ENCODE results near the gene FMNL3. TPM values are rescaled to one million over a fixed set of nuclear protein-coding genes. Genes with fewer than 3 reads are reported as not detected.

The FMNL3 gene
- total RNA-seq, 1 experiment from 2014 or later: 3.5 TPM

DNA sequence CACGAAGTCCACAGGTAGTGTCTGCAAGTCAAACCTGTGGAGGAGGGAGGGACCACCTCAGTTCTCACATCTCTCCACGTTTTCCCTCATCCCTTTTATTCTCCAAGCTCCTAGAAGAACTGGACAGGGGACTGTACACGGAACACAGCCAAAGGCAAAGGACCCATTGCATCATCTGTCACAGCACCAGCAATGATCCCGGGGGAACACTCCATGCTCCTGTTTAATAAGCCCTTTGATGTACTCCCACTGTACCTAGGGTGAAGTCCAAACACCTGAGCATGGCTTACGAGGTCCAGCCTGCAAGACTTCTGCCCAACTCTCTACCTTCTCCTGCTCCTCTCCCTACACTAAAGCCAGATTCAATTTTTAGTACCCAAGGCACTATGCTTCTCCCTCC lies 57.3 kb downstream of the FMNL3 start:
- no peak for ATAC-seq
- Histone ChIP-seq H3K27me3 (ENCODE audit: insufficient read depth, low read length) (no peaks in the 10 kb centered on the region), H3K9me2 (ENCODE audit: insufficient read depth) (no peaks in the 10 kb centered on the region), H3K4me2 (ENCODE audit: low read length) (no peak overlapping the region), H3K4me3 (replicated peaks in 1 of 2; ENCODE audit: low read depth in 1 of 2, low read length in 2 of 2) (no peak overlapping the region), H3K27ac (ENCODE audit: low read depth, low read length) (no peak overlapping the region), H2AFZ (ENCODE audit: low read depth, low read length, poor library complexity, severe bottlenecking) (no peak overlapping the region), H4K20me1 (ENCODE audit: insufficient read depth) (no peaks in the 10 kb centered on the region), H3K9me3 (ENCODE audit: control insufficient read depth in 1 of 2, insufficient read depth in 1 of 2, low read depth in 1 of 2, low read length in 2 of 2) (no peaks in the 10 kb centered on the region), H3K4me1 (ENCODE audit: control insufficient read depth in 1 of 2, insufficient read depth in 2 of 2, low read length in 2 of 2) (peaks cover 0 to 4% of the 10 kb centered on the region in 2 experiments; a peak in 2 of 4 replicates), H3K9ac (ENCODE audit: low read length) (no peak overlapping the region), H3K79me2 (ENCODE audit: insufficient read depth, low read length) (no peaks in the 10 kb centered on the region), H3K36me3 (ENCODE audit: control insufficient read depth in 1 of 2, insufficient read depth in 2 of 2, low read length in 2 of 2) (no peaks in the 10 kb centered on the region)
- intact Hi-C loops (cut with micrococcal nuclease): loop anchor here (10.0 kb wide), 1 partner anchor 185 kb away; no protein-coding TSS in a partner anchor
- ChIA-PET POLR2A (no interaction called here), RAD21 (ENCODE audit: low non-redundant PET in 1 of 2, low total read pairs in 2 of 2, uncharacterized antibody in 2 of 2, unreplicated experiment in 2 of 2) (no interaction called here), CTCF (no interaction called here)
- no peak for DNase-seq (ENCODE audit: low read depth, low spot score)
- TF ChIP-seq SRF (IDR thresholded peaks at IDR 0.05; ENCODE audit: low read depth) (no peak), EGR1 (IDR thresholded peaks at IDR 0.05; ENCODE audit: low read depth) (no peak), EZH2 (IDR thresholded peaks at IDR 0.05) (no peak), JUND (IDR thresholded peaks at IDR 0.05) (no peak), CBX3 (IDR thresholded peaks at IDR 0.05; ENCODE audit: low read depth) (no peak), POLR2A (IDR thresholded peaks at IDR 0.05; ENCODE audit: borderline replicate concordance, extremely low read depth, insufficient read depth, insufficient read length) (no peak), ZFX (IDR thresholded peaks at IDR 0.05) (no peak), SP1 (IDR thresholded peaks at IDR 0.05; ENCODE audit: low read depth) (no peak), TCF7L2 (IDR thresholded peaks at IDR 0.05; ENCODE audit: borderline replicate concordance, extremely low read depth, insufficient read depth, insufficient read length) (no peak), YY1 (IDR thresholded peaks at IDR 0.05; ENCODE audit: extremely low read depth, insufficient replicate concordance, low read depth, low read length) (no peak), ZNF274 (IDR thresholded peaks at IDR 0.05; ENCODE audit: low read depth, low read length) (no peak), FOSL1 (IDR thresholded peaks at IDR 0.05; ENCODE audit: low read depth) (no peak), CEBPB (IDR thresholded peaks at IDR 0.05; ENCODE audit: low read depth) (no peak), ZBTB33 (IDR thresholded peaks at IDR 0.05; ENCODE audit: extremely low read depth, insufficient replicate concordance, low read length) (no peak), ATF3 (IDR thresholded peaks at IDR 0.05) (no peak)
- TF ChIP-seq, protein P1, sequence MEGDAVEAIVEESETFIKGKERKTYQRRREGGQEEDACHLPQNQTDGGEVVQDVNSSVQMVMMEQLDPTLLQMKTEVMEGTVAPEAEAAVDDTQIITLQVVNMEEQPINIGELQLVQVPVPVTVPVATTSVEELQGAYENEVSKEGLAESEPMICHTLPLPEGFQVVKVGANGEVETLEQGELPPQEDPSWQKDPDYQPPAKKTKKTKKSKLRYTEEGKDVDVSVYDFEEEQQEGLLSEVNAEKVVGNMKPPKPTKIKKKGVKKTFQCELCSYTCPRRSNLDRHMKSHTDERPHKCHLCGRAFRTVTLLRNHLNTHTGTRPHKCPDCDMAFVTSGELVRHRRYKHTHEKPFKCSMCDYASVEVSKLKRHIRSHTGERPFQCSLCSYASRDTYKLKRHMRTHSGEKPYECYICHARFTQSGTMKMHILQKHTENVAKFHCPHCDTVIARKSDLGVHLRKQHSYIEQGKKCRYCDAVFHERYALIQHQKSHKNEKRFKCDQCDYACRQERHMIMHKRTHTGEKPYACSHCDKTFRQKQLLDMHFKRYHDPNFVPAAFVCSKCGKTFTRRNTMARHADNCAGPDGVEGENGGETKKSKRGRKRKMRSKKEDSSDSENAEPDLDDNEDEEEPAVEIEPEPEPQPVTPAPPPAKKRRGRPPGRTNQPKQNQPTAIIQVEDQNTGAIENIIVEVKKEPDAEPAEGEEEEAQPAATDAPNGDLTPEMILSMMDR (IDR thresholded peaks at IDR 0.05 in 2 of 3, conservative IDR thresholded peaks at IDR 0.05 in 1 of 3; ENCODE audit: borderline replicate concordance in 1 of 3, insufficient read depth in 1 of 3, low read depth in 2 of 3, low read length in 2 of 3): no peak
- TF ChIP-seq, protein P2, sequence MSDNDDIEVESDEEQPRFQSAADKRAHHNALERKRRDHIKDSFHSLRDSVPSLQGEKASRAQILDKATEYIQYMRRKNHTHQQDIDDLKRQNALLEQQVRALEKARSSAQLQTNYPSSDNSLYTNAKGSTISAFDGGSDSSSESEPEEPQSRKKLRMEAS (IDR thresholded peaks at IDR 0.05): no peak
- TF ChIP-seq, protein P3, sequence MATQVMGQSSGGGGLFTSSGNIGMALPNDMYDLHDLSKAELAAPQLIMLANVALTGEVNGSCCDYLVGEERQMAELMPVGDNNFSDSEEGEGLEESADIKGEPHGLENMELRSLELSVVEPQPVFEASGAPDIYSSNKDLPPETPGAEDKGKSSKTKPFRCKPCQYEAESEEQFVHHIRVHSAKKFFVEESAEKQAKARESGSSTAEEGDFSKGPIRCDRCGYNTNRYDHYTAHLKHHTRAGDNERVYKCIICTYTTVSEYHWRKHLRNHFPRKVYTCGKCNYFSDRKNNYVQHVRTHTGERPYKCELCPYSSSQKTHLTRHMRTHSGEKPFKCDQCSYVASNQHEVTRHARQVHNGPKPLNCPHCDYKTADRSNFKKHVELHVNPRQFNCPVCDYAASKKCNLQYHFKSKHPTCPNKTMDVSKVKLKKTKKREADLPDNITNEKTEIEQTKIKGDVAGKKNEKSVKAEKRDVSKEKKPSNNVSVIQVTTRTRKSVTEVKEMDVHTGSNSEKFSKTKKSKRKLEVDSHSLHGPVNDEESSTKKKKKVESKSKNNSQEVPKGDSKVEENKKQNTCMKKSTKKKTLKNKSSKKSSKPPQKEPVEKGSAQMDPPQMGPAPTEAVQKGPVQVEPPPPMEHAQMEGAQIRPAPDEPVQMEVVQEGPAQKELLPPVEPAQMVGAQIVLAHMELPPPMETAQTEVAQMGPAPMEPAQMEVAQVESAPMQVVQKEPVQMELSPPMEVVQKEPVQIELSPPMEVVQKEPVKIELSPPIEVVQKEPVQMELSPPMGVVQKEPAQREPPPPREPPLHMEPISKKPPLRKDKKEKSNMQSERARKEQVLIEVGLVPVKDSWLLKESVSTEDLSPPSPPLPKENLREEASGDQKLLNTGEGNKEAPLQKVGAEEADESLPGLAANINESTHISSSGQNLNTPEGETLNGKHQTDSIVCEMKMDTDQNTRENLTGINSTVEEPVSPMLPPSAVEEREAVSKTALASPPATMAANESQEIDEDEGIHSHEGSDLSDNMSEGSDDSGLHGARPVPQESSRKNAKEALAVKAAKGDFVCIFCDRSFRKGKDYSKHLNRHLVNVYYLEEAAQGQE (IDR thresholded peaks at IDR 0.05; ENCODE audit: low read depth): no peak
- BruUV-seq (replicated peaks): no TSS peak
